Central memory CD4-positive, alpha-beta T cell (primary cell): Measurements from ENCODE around the gene GOLT1B.
"Not testable (repeated sequence)": the region's sequence is repeated elsewhere in the genome, so short reads cannot be mapped to it uniquely, and the experiment has no call there.

Experiments
- DNase-seq: peaks from one replicate; pipeline ENCODE4 v3.0.0; 2022
- total RNA-seq, 3 experiments: gene quantifications; one replicate each; lab custom pipeline; 2026; lab: John Stamatoyannopoulos, UW

Gene GOLT1B
- 53.6 to 70.7 (median 59.2) reads per million in 3 experiments for total RNA-seq

- peak; percentile 94 for DNase-seq
Observed at GRCh38 chr12:21501258-21502163, at the start of gene GOLT1B, which contains the start of gene RECQL. GOLT1B (plus strand) TSS chr12:21501789; CDS start chr12:21501924, 135 bp downstream. RECQL (minus strand) TSS chr12:21501635; CDS start chr12:21499570, 2,065 bp downstream.

GRCh38 chr12:21453312-21453852, 48.2 kb upstream of the GOLT1B start:
- peak; percentile 20 for DNase-seq

- peak; percentile 54 for DNase-seq
Observed at GRCh38 chr12:21456291-21456780, 45.3 kb upstream of the GOLT1B start.

- DNase-seq: no peak
Observed at GRCh38 chr12:21459474-21459873, 42.1 kb upstream of the GOLT1B start.

- DNase-seq: not testable (repeated sequence)
Observed at GRCh38 chr12:21467334-21467733, 34.3 kb upstream of the GOLT1B start.

DNA sequence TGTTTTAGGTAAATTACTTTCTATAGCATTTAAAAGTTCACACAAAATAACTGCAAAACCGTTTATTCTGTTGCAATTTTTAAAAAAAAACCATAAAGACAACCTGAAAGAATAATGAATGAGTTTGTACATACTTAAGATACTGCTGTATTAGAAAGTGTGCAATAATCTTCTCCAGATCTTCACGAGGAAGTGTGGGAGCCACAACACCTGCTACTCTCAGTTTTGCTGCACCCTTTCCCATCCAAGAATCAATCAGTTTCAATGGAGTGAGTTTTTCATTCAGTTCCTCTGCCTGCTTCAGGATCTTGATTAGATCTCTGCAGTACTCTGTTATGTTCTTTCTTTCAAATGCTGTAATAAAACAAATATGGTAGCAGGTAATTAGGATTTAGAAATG, 30.3 kb upstream of the GOLT1B start:
- DNase-seq: no peak

- no peak for DNase-seq
Observed at GRCh38 chr12:21472197-21472823, 29.3 kb upstream of the GOLT1B start.

GRCh38 chr12:21475552-21475951, 26.0 kb upstream of the GOLT1B start:
- DNase-seq: no peak

DNA sequence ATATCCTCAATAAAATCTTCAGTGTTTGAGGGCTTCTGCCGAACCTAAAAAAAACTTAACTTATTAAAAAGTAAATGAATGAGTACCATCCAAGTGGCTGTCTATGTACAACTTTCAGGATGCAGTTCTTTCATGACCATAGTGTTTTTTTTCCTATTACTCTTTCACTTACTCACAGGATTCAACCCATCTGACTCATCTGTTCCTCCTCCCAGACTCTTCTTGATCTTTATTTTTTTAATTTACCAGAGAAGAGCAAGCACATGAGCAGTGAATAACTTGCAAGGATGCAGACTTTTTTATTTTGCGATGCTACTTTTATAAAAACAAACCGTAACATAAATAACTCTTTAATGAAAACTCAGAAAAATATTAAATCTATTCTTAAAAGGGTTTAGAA, 24.6 kb upstream of the GOLT1B start:
- DNase-seq: no peak

DNA sequence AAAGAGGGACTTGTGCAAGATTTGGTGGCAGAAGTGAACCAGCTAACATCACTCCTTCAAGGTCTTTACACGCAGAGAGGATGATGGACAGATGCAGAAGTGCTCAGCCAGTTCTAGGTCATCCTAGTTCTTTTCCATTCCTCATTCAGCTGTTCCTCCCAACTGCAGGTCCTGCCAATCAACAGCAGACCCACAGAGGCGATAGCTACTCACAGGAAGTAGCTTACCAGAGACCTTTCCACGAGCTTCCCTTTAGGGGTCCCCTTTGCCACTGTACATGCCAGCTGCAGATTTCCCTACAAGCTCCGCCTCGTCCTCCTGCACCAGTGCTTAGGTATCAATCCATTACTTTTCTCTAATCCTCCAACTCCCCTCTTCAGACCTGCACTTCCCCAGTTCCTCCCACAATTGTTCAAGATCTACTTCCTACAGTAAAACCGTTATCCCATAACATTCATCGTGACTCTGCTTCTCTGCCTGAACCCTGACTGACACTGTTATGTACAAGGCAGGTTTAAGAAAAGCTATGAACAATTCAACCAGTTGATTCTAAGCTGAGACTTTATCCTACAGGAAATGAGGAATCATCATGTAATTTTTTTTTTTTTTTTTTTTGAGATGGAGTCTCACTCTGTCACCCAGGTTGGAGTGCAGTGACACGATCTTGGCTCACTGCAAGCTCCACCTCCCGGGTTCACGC, 22.7 kb upstream of the GOLT1B start:
- DNase-seq: no peak

- DNase-seq: no peak
Observed at GRCh38 chr12:21483531-21483930, 18.1 kb upstream of the GOLT1B start.

GRCh38 chr12:21485998-21486397, 15.6 kb upstream of the GOLT1B start:
- DNase-seq: no peak

DNA sequence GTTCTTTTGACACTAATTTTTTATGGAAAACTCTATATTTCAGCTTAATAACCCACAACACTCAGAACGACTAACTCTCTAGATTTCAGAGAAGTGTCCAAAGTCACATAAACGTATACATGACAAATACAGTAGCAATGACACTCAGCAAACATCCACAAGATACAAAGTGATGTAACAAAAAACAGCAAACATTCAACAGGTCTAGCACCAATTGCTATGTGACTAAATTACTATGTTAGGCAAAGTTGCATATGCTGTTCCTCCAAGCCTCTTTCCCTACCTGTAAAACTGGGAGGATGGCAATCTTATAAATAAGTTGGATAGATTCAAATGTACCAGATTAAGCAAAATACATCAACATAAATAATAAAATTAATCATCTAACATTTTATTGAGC, 1.8 kb upstream of the GOLT1B start:
- DNase-seq: no peak

- DNase-seq: no peak
Observed at GRCh38 chr12:21500786-21501257, 767 bp upstream of the GOLT1B start.

GRCh38 chr12:21502164-21502496, 541 bp downstream of the GOLT1B start:
- peak; percentile 26 for DNase-seq

- DNase-seq: no peak
Observed at GRCh38 chr12:21502872-21503271, 1.3 kb downstream of the GOLT1B start.

- DNase-seq: no peak
Observed at GRCh38 chr12:21505888-21506287, 4.3 kb downstream of the GOLT1B start.

GRCh38 chr12:21507849-21508248, 6.3 kb downstream of the GOLT1B start:
- no peak for DNase-seq

DNA sequence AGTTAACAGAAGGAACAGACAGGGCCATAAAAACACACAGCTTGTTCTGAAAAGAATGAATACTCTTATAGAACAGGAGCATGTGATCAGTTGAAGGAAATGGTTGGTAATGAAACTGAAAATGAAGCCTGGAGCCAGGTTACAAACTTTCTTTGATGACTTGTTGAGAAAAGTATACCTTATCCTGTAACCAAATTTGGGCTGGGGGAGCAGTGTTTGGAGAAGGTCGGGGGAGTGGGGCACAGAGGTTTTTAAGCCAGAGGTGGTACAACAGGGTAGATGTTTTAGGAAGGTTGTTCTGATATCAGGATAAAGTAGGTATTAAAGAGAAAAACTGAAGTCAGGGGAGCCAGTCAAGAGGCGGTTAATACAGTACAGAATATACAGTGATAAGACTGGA, 8.2 kb downstream of the GOLT1B start:
- no peak for DNase-seq

DNA sequence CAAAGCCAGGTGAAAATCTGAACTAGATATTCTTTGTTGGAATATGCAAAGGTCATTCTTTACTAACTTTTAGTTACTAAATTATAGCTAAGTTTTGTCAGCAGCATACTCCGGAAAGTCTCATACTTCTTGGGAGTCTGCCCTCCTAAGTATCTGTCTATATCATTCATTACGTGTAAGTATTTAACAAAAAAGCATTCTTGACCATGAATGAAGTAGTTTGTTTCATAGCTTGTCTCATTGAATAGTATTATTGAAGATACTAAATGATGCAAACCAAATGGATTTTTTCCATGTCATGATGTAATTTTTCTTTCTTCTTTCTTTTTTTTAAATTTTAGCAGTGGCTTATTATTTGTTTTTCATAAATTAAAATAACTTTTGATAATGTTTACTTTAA, 14.7 kb downstream of the GOLT1B start:
- no peak for DNase-seq

DNA sequence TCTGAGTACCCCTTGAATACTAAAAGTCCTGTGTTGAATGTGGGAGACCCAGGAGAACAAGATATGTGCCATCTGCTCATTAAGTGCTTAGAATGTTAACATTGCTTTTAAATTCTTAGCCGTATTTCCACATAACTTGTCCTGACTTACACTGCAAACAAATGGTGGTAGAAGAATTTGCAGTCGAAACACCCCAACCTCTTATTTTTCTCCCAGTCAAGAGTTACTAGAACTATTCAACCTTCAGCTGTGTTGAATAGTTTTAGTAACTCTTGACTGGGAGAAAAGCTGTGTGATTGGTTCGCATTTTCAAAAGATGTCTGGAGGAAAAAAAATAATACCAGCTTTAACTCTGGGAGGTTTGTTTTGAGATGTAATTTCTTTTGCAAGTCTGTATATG, 16.9 kb downstream of the GOLT1B start:
- no peak for DNase-seq

DNA sequence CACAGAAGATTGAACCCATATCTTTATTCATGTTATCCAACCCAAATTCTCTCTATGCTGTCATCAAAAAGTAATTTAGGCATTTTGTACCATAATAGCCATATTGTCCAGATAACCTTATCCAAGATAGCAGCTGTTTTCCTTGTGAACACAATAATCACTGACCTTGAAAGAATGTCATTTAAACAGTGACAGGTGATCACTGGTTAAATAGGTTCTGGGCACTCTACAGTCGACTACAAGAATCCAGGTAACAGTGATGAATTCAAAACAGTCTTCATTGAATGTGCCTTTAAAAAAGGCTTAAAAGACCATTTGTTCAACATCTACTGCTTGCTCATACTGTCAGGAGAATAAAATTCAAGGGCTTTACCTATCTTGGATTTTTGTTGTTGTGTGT, 20.0 kb downstream of the GOLT1B start:
- no peak for DNase-seq

DNA sequence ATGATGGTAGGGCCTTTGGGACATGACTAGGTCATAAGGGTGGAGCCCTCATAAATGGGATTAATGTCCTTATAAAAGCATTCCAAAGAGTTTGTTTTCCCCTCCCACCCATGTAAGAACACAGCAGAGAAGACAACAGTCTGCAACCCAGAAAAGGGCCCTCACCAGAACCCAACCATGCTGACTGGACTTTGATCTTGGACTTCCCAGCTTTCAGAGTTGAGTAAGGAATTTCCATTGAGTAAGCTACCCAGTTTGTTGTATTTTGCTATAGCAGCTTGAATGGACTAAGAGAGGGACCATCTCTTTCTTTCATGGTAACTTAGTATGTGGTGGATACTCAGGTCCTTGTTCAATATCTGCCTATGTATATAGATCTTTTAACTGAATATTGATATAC, 21.6 kb downstream of the GOLT1B start:
- DNase-seq: no peak
